GM21515 (cell line): ENCODE measurements around the gene PLEKHM2.

Source experiments
- ATAC-seq: cut with Tn5 transposase; IDR thresholded peaks from one replicate; pipeline ENCODE4 v1.9.1; 2021; ENCODE audit not compliant: unreplicated experiment

Gene PLEKHM2

GRCh38 chr1:15777909-15778707 is 94.0 kb downstream of the PLEKHM2 start:
- no peak for ATAC-seq
